ENCODE data around the gene UBR3. TPM values are rescaled to one million over a fixed set of nuclear protein-coding genes. Genes with fewer than 3 reads are reported as not detected.

UBR3 gene
- total RNA-seq, 1 experiment from 2014 or later, result 30.0 TPM

DNA sequence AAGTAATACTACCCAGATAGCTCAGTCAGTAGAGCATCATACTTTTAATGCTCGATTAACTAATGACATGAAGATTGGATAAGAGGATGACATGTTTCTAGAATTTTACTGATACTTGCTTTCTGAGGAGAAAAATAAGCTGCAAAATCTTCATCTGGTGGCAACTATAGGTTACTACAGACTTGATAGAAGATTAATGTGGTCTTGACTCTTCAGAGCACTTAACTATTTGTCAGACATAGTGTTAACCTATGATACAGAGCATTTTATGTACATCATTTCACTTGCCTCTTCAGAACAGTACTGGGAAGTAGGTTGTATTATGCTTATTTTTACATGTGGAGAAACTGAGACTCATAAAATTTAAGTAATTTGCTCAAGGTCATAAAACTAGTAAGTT is 83.9 kb downstream of the UBR3 start:
- no peaks in the 10 kb centered on the region for H3K27me3 Mint-ChIP-seq (ENCODE audit: insufficient read depth, unreplicated experiment)
- DNase-seq (ENCODE audit: unreplicated experiment), result no peak
- peaks cover 5% of the 10 kb centered on the region for H3K4me1 Mint-ChIP-seq (ENCODE audit: insufficient read depth, unreplicated experiment)
- H3K4me3 Mint-ChIP-seq (ENCODE audit: unreplicated experiment), result no peak overlapping the region
- BruUV-seq (replicated peaks), result no TSS peak
- TF ChIP-seq, protein P1, sequence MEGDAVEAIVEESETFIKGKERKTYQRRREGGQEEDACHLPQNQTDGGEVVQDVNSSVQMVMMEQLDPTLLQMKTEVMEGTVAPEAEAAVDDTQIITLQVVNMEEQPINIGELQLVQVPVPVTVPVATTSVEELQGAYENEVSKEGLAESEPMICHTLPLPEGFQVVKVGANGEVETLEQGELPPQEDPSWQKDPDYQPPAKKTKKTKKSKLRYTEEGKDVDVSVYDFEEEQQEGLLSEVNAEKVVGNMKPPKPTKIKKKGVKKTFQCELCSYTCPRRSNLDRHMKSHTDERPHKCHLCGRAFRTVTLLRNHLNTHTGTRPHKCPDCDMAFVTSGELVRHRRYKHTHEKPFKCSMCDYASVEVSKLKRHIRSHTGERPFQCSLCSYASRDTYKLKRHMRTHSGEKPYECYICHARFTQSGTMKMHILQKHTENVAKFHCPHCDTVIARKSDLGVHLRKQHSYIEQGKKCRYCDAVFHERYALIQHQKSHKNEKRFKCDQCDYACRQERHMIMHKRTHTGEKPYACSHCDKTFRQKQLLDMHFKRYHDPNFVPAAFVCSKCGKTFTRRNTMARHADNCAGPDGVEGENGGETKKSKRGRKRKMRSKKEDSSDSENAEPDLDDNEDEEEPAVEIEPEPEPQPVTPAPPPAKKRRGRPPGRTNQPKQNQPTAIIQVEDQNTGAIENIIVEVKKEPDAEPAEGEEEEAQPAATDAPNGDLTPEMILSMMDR (IDR thresholded peaks at IDR 0.05; ENCODE audit: unreplicated experiment), result no peak
- no peak overlapping the region for H3K27ac Mint-ChIP-seq (ENCODE audit: low read depth, unreplicated experiment)
- intact Hi-C loops (cut with micrococcal nuclease), result no loop called here
- ChIA-PET POLR2A (interaction anchor here (1.0 to 1.5 kb wide), 2 partner anchors 87 to 92 kb away, joined by 4 to 5 read pairs; no protein-coding TSS in a partner anchor), CTCF (no interaction called here)
- no peaks in the 10 kb centered on the region for H3K9me3 Mint-ChIP-seq (ENCODE audit: unreplicated experiment)
- H3K36me3 Mint-ChIP-seq (ENCODE audit: insufficient read depth, unreplicated experiment), result peaks cover 30% of the 10 kb centered on the region

GRCh38 chr2:169916623-169917022 is 89.4 kb downstream of the UBR3 start:
- H3K9me3 Mint-ChIP-seq (ENCODE audit: unreplicated experiment), result no peaks in the 10 kb centered on the region
- BruUV-seq (replicated peaks), result no TSS peak
- ChIA-PET CTCF (interaction anchor here (1.5 kb wide), 1 partner anchor 92 kb away, joined by 4 read pairs; the partner anchor contains the start of gene METTL5), POLR2A (interaction anchor here (1.0 kb wide), 1 partner anchor 8 kb away, joined by 3 read pairs; no protein-coding TSS in a partner anchor)
- H3K4me3 Mint-ChIP-seq (ENCODE audit: unreplicated experiment), result no peak overlapping the region
- TF ChIP-seq, protein P1 (IDR thresholded peaks at IDR 0.05; ENCODE audit: unreplicated experiment), result no peak
- no peak for DNase-seq (ENCODE audit: unreplicated experiment)
- intact Hi-C loops (cut with micrococcal nuclease), result no loop called here
- H3K36me3 Mint-ChIP-seq (ENCODE audit: insufficient read depth, unreplicated experiment), result peaks cover 38% of the 10 kb centered on the region
- H3K27ac Mint-ChIP-seq (ENCODE audit: low read depth, unreplicated experiment), result no peak overlapping the region
- peaks cover 5% of the 10 kb centered on the region for H3K4me1 Mint-ChIP-seq (ENCODE audit: insufficient read depth, unreplicated experiment)
- H3K27me3 Mint-ChIP-seq (ENCODE audit: insufficient read depth, unreplicated experiment), result no peaks in the 10 kb centered on the region

DNA sequence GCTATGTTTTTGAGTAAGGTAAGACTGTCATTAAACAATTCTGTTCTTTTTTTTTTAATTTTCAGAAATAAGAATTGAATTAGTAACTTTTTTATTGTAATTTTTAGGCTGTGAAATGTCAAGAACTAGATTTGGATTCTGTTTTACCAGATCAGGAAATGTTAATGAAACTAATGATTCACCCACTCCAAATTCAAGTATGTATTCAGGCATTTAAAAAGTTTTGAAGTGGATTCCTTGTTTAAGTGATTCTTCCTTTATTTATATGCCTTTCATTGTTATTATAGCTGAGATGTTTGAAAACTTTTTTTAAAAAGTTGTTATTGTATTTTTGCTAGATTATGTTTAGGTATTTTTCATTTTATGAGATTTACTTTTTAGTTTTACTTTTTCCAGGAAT is 96.7 kb downstream of the UBR3 start:
- Mint-ChIP-seq H3K36me3 (ENCODE audit: insufficient read depth, unreplicated experiment) (peaks cover 28% of the 10 kb centered on the region), H3K4me3 (ENCODE audit: unreplicated experiment) (no peak overlapping the region), H3K27me3 (ENCODE audit: insufficient read depth, unreplicated experiment) (no peaks in the 10 kb centered on the region), H3K9me3 (ENCODE audit: unreplicated experiment) (no peaks in the 10 kb centered on the region), H3K4me1 (ENCODE audit: insufficient read depth, unreplicated experiment) (no peaks in the 10 kb centered on the region), H3K27ac (ENCODE audit: low read depth, unreplicated experiment) (no peak overlapping the region)
- intact Hi-C loops (cut with micrococcal nuclease), result no loop called here
- DNase-seq (ENCODE audit: unreplicated experiment), result no peak
- CTCF ChIA-PET, result interaction anchor here (0.9 to 1.7 kb wide), 3 partner anchors 10 to 471 kb away, joined by 3 to 8 read pairs (median 3); partner anchors contain the start of gene METTL5
- POLR2A ChIA-PET, result interaction anchor here (1.1 kb wide), 1 partner anchor 99 kb away, joined by 4 read pairs; the partner anchor contains the start of gene METTL5
- BruUV-seq (replicated peaks), result no TSS peak
- TF ChIP-seq, protein P1 (IDR thresholded peaks at IDR 0.05; ENCODE audit: unreplicated experiment), result no peak

- H3K4me3 Mint-ChIP-seq (ENCODE audit: unreplicated experiment), result no peak overlapping the region
- peaks cover 28% of the 10 kb centered on the region for H3K36me3 Mint-ChIP-seq (ENCODE audit: insufficient read depth, unreplicated experiment)
- H3K9me3 Mint-ChIP-seq (ENCODE audit: unreplicated experiment), result no peaks in the 10 kb centered on the region
- H3K27me3 Mint-ChIP-seq (ENCODE audit: insufficient read depth, unreplicated experiment), result no peaks in the 10 kb centered on the region
- peak overlapping the region; percentile 11 for H3K27ac Mint-ChIP-seq (ENCODE audit: low read depth, unreplicated experiment)
- CTCF ChIA-PET, result no interaction called here
- BruUV-seq (replicated peaks), result no TSS peak
- intact Hi-C loops (cut with micrococcal nuclease), result loop anchor here (5.0 kb wide), 1 partner anchor 399 kb away; no protein-coding TSS in a partner anchor
- no peak for DNase-seq (ENCODE audit: unreplicated experiment)
- TF ChIP-seq, protein P1 (IDR thresholded peaks at IDR 0.05; ENCODE audit: unreplicated experiment), result no peak
- no peaks in the 10 kb centered on the region for H3K4me1 Mint-ChIP-seq (ENCODE audit: insufficient read depth, unreplicated experiment)
- POLR2A ChIA-PET, result interaction anchor here (2.1 kb wide), 1 partner anchor 99 kb away, joined by 5 read pairs; the partner anchor contains the start of gene UBR3
These were observed 98.7 kb downstream of the UBR3 start for GRCh38 chr2:169925968-169926367.

All from MCF 10A (cell line).